ENCODE measurements around the gene CNGA4.

Gene CNGA4

GRCh38 chr11:6238902-6239301, at the start of gene CNGA4:
CNGA4 (plus strand) TSS chr11:6239089; CDS start chr11:6239207, 118 bp downstream.
- in situ Hi-C loops (cut with MboI; ENCODE audit: low pct_unique_long_range_greater_than_20kb, low sequenced_read_pairs), result no loop called here
- no peak for DNase-seq

- in situ Hi-C loops (cut with MboI; ENCODE audit: low pct_unique_long_range_greater_than_20kb, low sequenced_read_pairs), result no loop called here
- no peak for DNase-seq
These were observed 47.1 kb upstream of the CNGA4 start for GRCh38 chr11:6191742-6192141.

- DNase-seq, result peak; percentile 43
These were observed 44.8 kb upstream of the CNGA4 start for GRCh38 chr11:6194065-6194581.

GRCh38 chr11:6196396-6196795, 42.5 kb upstream of the CNGA4 start:
- DNase-seq, result peak; percentile 5
- in situ Hi-C loops (cut with MboI; ENCODE audit: low pct_unique_long_range_greater_than_20kb, low sequenced_read_pairs), result no loop called here

More at GRCh38 chr11:6194065-6194581, 44.8 kb upstream of the CNGA4 start:
- in situ Hi-C loops (cut with MboI; ENCODE audit: low pct_unique_long_range_greater_than_20kb, low sequenced_read_pairs), result no loop called here

- in situ Hi-C loops (cut with MboI; ENCODE audit: low pct_unique_long_range_greater_than_20kb, low sequenced_read_pairs), result no loop called here
- DNase-seq, result no peak
These were observed 41.3 kb upstream of the CNGA4 start for GRCh38 chr11:6197466-6198200.

- DNase-seq, result no peak
- in situ Hi-C loops (cut with MboI; ENCODE audit: low pct_unique_long_range_greater_than_20kb, low sequenced_read_pairs), result no loop called here
These were observed 39.6 kb upstream of the CNGA4 start, which contains the start of gene OR52W1 for GRCh38 chr11:6199174-6199810. OR52W1 (plus strand) TSS chr11:6199224; CDS start chr11:6199224, 0 bp downstream.

GRCh38 chr11:6200975-6201374, 37.9 kb upstream of the CNGA4 start:
- in situ Hi-C loops (cut with MboI; ENCODE audit: low pct_unique_long_range_greater_than_20kb, low sequenced_read_pairs), result no loop called here
- peak; percentile 68 for DNase-seq

GRCh38 chr11:6201481-6201880, 37.4 kb upstream of the CNGA4 start:
- no peak for DNase-seq
- in situ Hi-C loops (cut with MboI; ENCODE audit: low pct_unique_long_range_greater_than_20kb, low sequenced_read_pairs), result no loop called here

- in situ Hi-C loops (cut with MboI; ENCODE audit: low pct_unique_long_range_greater_than_20kb, low sequenced_read_pairs), result no loop called here
- no peak for DNase-seq
These were observed 36.8 kb upstream of the CNGA4 start for GRCh38 chr11:6202041-6202440.

GRCh38 chr11:6203327-6203726, 35.6 kb upstream of the CNGA4 start:
- in situ Hi-C loops (cut with MboI; ENCODE audit: low pct_unique_long_range_greater_than_20kb, low sequenced_read_pairs), result no loop called here
- no peak for DNase-seq

GRCh38 chr11:6204706-6205105, 34.2 kb upstream of the CNGA4 start:
- in situ Hi-C loops (cut with MboI; ENCODE audit: low pct_unique_long_range_greater_than_20kb, low sequenced_read_pairs), result no loop called here

GRCh38 chr11:6205366-6205765, 33.5 kb upstream of the CNGA4 start, which contains the start of gene C11orf42:
C11orf42 (plus strand) TSS chr11:6205557; CDS start chr11:6205616, 59 bp downstream.
- no peak for DNase-seq
- in situ Hi-C loops (cut with MboI; ENCODE audit: low pct_unique_long_range_greater_than_20kb, low sequenced_read_pairs), result no loop called here

More at GRCh38 chr11:6204706-6205105, 34.2 kb upstream of the CNGA4 start:
- DNase-seq, result no peak

- DNase-seq, result no peak
- in situ Hi-C loops (cut with MboI; ENCODE audit: low pct_unique_long_range_greater_than_20kb, low sequenced_read_pairs), result no loop called here
These were observed 32.3 kb upstream of the CNGA4 start for GRCh38 chr11:6206456-6207180.

GRCh38 chr11:6209801-6210200, 29.1 kb upstream of the CNGA4 start:
- in situ Hi-C loops (cut with MboI; ENCODE audit: low pct_unique_long_range_greater_than_20kb, low sequenced_read_pairs), result no loop called here
- no peak for DNase-seq

GRCh38 chr11:6210274-6210955, 28.5 kb upstream of the CNGA4 start:
- in situ Hi-C loops (cut with MboI; ENCODE audit: low pct_unique_long_range_greater_than_20kb, low sequenced_read_pairs), result no loop called here
- DNase-seq, result no peak

GRCh38 chr11:6214530-6214929, 24.4 kb upstream of the CNGA4 start:
- in situ Hi-C loops (cut with MboI; ENCODE audit: low pct_unique_long_range_greater_than_20kb, low sequenced_read_pairs), result no loop called here
- DNase-seq, result no peak

- in situ Hi-C loops (cut with MboI; ENCODE audit: low pct_unique_long_range_greater_than_20kb, low sequenced_read_pairs), result no loop called here
- no peak for DNase-seq
These were observed 22.4 kb upstream of the CNGA4 start for GRCh38 chr11:6216501-6216900.

GRCh38 chr11:6217722-6218121, 21.2 kb upstream of the CNGA4 start:
- in situ Hi-C loops (cut with MboI; ENCODE audit: low pct_unique_long_range_greater_than_20kb, low sequenced_read_pairs), result no loop called here
- no peak for DNase-seq

- in situ Hi-C loops (cut with MboI; ENCODE audit: low pct_unique_long_range_greater_than_20kb, low sequenced_read_pairs), result no loop called here
- DNase-seq, result no peak
These were observed 19.5 kb upstream of the CNGA4 start for GRCh38 chr11:6219359-6219758.
